ENCODE measurements around the gene HPSE.
"Not testable (repeated sequence)": the region's sequence is repeated elsewhere in the genome, so short reads cannot be mapped to it uniquely, and the experiment has no call there.

The HPSE gene

DNA sequence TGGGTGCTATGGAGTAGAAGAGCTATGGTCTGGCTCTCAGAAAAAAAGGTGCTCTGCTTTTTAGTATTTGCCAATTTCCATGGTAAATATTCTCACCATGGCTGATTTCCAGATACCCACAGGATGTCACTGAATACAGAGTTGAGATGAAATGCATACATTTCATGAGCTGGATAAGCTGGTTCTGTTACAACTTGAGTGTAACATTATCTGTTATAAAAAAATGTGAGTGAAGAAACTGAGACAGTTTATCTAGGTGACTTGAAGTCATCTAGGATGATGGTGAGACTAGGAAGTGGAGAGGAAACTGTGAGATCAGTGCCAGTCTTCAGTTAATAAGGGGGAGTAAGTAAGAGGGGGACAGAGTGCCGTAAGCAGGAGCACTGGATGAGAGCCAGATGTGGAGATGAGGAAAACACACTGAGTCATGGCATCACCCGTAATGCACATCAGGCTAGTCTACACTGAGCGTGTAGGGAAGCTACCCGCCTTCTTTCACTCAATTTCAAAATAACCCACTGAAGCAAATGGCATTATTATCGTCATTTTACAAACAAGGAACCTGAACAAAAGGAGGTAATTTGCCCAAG is 5.0 kb downstream of the HPSE start:
- no peak for DNase-seq

DNA sequence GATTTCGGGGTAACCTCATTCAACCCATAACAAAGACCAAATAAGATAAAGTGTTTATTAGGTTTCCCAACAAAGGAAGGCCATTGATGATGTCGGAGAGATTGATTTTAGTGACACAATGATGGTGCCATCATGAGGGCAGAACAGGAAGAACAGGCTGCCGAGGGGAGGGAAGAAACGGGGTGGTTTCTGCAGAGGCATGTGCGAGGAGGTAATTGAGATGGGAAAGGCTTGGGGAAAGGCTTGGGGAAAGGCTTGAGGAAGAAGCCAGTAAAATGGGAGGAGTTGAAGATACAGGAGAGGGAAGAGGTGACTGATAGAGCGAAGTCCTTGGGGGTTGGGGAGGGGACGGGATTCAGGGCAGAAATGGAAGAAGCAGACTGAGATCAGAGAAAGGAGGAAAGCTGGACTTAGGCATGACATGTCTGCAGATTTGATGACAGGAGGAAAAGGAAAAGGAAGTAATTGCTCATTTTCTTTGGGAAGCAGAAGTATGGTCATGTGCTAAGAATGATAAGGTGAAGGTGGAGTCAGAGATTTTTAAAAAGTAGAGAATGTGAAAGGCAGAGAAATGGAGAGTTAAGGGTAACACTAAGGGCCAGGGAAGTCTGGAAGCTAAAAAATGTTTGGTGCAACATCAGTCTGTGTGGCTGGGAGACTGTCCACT is 6.0 kb downstream of the HPSE start:
- DNase-seq = no peak

DNA sequence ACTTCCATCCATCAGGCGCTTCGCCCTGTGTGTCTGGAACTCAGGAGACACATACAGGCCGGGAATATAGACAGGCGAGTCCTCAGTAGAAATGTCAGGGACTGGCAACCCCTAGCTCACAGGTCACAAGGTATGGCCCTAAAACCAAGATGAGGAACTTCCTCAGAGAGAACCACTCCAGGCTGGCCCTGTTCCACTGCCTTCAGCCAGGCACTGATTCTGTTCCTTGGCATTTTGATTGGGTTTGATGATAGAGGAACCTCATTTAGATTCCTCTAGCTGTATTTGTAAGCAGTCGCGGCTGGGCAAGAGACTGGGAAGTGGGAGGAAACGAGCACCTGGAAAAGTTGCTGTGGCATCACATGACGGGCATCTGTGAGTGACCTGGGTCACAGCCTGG is 8.1 kb downstream of the HPSE start:
- DNase-seq = no peak

DNA sequence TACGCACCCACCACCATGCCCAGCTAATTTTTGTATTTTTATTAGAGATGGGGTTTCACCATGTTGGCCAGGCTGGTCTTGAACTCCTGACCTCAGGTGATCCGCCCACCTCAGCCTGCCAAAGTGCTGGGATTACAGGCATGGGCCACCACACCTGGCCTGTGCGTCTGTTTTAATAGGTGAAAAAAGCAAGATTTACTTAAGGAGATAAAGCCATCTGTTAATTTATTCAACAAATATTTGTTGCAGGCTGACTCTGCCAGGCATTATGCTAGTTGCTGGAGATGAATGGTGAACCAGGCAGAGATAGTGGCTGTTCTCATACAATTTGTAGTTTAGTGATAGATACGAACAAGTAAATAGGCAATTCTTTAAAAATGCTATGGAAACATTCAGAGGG is 9.3 kb downstream of the HPSE start:
- not testable (repeated sequence) for DNase-seq

DNA sequence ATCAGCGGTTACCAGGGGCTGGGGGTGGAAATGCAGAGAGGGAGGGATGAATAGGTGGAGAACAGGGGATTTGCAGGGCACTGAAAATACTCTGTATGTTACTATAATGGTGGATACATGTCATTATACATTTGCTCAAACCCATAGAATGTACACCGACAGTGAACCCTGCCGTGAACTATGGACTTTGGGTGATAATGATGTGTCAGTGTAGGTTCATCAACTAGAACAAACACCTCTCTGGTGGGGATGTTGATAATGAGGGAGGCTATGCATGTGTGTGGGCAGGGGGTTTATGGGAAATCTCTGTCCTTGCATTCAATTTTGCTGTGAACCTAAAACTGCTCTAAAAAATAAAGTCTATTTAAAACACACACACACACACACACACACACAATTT is 11.5 kb downstream of the HPSE start:
- DNase-seq = no peak

DNA sequence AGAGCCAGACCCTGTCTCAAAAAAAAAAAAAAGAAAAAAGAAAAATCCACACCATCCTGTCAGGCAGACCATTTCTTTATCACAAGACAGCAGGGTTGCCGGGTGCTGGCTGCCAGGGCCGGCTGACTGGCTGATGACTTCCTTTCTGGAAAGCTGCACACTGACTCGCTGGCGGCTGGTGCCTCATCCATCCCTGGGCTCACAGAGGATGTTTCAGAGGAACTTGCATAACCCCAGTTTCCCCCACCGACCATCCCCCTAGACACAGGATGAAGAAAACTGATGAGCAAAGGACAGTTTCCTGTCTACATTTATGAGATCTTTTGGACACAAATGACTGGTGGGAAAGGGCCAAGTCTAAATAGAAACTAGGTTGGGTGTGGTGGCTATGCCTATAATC is 14.1 kb downstream of the HPSE start:
- no peak for DNase-seq

DNA sequence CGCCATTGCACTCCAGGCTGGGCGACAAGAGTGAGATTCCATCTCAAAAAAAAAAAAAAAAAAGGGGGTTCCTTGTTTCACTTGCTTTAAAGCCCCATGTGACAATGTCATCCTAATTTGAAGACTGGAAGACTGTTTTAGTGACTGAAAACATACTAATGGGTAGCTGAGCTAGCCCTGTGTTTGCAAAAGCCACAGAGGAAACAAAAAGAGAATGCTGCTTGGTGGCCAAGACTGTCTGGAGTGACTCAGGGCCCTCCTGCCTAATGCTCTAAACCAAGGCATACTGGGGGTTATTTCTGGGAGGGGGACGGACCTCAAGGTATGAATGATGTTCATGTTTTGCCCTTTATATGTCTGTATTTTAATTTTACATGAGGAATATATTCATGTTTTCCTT is 16.0 kb downstream of the HPSE start:
- DNase-seq = no peak

DNA sequence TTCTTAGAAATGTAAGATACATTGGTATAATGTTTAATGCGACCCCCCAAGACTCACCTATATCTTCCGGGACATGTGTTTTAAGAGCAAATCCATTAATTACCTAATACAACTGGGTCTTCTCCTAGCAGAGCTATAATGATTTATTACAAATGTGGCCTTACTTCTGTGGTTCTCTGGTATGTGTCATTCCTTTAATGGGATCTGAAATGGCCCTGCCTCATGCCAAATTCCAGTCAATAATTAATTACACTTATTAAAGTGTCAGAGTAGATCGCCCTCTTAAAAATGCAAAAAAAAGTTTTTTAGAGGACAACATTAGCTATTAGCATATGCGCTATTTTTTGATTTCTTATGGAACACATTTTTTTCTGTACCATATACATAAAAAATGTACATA is 17.0 kb downstream of the HPSE start:
- no peak for DNase-seq

DNA sequence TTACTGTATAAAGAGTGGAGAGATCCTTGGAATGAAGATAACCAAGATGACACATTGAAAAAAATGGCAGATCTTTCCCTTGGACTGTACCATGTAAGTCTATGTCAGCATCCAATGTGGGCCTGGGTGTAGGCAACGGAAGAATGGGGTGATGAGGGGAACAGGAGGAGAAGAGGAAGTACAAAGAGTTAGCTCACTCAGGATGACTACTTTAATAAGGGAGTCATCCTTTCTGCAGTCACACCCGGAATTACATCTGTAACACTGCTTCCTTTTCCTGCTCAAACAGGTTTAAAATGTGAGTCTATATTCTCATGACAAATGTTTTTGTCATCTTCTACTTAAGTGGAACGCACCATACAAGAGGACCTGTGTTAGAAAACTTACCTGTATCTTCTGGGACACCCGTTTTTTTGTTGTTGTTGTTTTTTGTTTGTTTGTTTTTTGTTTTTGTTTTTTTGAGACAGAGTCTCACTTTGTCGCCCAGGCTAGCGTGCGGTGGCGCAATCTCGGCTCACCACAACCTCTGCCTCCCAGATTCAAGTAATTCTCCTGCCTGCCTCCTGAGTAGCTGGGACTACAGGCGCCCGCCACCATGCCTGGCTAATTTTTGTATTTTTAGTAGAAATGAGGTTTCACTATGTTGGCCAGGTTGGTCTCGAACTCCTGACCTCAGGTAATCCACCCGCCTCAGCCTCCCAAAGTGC is 18.0 kb downstream of the HPSE start:
- no peak for DNase-seq

DNA sequence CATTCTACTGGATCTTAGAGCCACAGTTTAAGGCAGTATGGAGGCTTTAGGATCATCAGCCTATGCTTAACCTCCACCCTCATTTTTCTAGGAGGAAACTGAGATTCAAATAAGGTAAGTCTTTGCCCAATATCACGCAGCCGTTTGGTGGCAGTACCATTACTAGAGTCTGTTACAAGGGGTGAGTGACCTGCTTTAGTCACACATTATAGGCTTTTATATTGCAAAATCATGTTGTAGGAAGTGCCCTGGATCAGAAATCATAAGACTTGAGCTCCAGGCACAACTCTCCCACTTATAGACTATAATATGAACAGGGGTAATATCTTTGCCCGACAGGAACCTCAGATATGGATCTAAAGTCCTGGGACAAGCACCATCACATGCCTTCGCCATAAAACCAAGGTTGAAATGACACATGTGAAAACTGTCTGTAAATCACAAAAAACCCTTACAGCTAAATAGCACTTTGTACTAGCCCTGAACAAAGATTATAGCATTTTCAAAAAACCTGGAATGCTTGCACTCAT is 19.2 kb downstream of the HPSE start:
- no peak for DNase-seq

DNA sequence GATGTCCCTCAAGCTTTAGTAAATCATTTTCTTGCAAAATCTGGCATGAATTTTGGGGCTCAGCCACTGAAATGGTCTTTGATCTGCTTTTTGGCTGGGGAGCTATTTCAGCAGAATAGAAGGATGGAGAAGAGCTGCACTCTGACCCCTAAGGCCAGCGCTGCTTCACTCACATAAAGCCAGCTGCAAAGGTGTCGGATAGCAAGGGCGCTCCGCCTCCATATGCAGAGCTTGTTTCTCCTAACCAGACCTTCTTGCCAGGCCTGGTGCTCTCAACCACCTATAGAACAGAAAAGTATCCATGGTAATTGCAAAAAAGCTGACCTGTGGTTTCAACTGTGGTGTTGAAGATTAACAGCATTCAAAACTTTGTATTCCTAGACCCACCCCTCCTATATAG is 26.0 kb downstream of the HPSE start:
- no peak for DNase-seq

DNA sequence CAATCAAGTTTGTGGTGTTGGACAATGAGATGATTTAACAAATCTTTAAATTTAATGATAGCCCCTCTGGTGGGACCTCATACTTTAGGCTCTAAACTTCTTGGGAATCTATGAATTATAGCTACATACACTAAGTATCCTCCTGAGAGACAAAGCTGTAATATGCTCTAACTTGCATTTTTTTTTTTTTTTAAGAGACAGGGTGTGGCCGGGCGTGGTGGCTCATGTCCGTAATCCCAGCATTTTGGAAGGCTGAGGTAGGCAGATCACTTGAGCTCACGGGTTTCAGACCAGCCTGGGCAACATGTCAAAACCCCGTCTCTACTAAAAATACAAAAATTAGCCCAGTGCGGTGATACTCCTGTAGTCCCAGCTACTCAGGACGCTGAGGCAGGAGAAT is 26.7 kb downstream of the HPSE start:
- DNase-seq = no peak

DNA sequence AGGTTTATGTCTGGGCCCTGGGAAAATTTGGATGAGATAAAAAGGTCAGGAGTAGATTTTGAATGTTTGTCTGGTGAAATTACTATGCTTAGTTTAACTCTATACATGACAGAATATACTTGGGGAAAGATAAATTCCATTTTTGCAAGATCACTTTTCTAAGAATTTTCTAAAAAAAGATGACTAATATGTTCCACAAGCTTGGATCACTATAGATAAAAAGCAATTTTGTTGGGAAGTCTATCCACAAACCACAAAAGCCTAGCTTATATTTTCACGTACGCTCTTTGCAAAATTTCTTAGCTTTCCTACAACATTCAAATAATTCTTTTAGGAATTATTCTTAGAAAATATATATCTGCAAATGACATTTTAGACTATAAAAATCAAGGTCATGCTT is 29.5 kb downstream of the HPSE start:
- DNase-seq = no peak

DNA sequence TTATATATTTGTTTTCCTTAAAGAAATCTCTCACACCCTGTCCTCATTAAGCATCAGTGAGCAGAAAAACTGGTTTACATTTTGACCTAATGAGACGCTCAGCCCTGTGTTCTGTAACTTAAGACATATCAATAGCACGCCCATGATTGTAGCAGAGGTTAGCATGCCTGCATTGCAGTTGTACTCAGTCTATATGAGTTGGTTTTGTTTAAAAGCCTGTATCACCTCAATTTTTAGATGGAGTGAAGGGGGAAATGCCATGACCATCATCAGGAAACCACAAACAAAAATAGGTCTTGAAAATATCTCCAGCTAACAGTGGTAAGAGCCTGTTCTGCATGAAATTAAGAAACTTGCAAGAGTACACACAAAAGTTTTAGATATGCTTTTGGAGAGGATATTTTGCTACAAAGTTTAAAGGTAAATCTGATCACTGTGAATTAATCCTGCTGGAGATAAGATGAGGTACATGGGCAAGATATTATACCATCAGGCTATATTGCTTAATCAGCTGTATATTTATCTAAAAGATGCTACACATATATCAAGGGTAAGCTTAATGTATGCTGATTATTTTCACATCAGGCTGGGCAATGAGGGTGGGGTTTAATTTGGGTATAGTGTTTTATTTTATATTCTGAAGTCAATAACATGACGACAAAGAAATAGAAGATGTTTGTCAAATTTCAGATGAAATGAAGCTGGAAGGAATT is 36.9 kb downstream of the HPSE start:
- no peak for DNase-seq

DNA sequence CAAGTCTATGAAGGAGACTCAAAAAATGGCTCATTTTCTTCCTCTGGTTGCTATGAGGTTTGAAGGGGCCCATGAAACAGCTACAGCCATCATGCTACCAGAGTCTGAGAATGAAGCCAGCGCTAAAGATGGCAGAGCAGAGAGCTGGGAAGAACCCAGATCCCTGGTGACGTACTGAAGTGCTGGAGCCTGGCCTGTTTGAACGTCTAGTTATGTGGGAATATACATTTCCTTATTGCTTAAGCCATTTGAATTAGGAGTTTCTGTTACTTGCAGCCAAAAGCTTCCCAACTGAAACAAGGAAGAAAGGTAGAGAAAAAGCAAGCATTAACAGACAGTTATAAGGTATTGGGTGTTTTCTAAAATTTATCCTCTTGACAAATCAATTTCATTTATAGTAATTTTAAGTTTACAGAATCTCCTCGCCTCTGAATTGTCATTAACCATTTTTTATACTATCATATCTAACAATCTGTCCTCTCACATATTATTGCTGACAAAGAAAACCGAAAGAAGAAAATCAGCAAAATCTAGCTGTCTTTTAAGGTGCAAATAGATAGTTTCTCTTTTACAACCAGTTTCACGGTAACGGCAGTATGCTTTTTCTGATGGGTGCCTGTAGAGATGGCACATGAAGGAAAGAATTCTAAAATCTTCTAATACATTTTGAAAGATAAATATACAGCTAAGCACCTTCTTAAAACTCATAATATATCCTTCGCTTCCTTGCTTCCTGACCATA is 41.2 kb downstream of the HPSE start:
- DNase-seq = no peak

DNA sequence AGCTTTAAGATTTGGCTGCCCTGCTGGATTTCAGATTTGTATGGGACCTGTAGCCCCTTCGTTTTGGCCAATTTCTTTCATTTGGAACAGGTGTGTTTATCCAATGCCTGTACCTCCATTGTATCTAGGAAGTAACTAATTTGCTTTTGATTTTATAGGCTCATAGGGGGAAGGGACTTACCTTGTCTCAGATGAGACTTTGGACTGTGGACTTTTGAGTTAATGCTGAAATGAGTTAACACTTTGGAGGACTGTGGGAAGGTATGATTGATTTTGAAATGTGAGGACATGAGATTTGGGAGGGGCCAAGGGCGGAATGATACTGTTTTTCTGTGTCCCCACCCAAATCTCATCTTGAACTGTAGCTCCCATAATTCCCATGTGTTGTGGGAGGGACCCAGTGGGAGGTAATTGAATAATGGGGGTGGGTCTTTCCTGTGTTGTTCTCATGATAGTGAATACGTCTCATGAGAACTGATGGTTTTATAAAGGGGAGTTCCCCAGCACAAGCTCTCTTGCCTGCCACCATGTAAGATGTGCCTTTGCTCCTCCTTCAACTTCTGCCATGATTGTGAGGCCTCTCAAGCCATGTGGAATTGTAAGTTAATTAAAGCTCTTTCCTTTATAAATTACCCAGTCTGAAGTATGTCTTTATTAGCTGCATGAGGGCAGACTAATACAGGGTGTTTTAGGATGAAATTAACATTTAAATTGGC is 44.4 kb downstream of the HPSE start:
- not testable (repeated sequence) for DNase-seq

DNA sequence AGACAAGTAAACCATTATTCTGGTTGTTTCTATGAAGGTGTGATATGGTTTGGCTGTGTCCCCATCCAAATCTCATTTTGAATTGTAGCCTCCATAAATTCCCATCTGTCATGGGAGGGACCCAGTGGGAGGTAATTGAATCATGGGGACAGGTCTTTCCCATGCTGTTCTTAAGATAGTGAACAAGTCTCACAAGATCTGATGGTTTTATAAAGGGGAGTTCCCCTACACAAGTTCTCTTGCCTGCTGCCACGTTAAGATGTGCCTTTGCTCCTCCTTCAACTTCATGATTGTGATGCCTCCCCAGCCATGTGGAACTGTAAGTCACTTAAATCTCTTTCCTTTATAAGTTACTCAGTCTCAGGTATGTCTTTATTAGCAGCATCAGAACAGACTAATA is 46.3 kb downstream of the HPSE start:
- DNase-seq = not testable (repeated sequence)

DNA sequence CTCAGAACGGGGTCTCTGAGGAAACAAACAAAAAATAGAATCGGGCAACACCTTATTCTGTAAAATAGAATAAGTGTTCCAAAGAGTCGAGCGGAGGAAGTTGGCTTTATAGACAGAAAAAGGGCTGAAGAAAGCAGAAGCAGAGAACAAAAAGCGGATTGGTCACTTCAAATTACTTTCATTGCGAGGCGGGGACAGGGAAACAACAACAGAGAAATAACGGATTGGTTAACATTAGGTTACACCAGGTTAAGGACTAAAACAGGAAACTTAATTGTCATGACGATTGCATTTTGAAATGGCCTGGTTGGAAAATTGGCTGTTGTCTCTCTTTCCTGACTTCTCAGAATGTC is 49.6 kb downstream of the HPSE start:
- peak; percentile 66 for DNase-seq

DNA sequence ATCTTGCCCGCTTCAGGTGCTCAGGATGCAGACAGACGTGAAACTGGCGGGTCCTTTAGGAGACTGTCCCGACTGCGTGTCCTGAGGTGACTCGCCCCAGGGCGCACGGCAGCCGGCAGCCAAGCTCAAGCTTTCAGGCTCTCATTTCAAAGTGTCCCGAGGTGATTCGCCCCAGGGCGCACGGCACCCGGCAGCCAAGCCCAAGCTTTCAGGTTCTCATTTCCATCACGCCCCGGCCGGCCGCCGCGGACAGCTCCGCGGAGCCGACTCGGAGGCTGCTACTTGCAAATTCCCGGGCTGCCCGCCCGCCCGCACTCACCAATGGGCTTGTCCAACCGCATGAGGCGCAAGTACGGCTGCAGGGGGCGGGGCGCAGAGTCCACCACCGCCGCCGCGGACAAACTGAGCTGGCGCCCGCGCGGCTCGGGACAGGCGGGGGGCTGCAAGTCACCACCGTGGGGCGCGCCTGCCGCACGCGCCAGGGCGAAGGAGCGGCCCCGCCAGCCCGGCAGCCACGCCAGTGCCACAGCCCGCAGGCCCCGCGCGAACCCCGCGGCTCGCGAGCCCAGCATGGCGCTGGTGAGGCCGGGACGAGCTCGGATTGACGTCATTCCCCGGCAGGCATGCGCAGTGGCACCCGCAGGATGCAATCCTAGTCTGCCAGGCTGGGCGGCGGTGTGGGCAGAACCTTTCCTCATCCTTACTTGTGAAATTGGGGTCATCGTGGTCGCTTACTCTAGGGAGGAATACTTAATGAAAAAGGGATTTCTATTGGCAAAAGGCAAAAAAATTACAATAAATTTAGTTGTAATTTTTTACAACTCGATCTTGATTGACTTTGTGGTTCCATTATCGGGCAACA is 50.2 kb downstream of the HPSE start, which contains the start of gene COQ2:
Gene COQ2, minus strand, starts transcription at position 606 of the 862 bp plus-strand sequence. Its CDS starts 34 bp downstream, at position 572.
- DNase-seq = peak; percentile 93

DNA sequence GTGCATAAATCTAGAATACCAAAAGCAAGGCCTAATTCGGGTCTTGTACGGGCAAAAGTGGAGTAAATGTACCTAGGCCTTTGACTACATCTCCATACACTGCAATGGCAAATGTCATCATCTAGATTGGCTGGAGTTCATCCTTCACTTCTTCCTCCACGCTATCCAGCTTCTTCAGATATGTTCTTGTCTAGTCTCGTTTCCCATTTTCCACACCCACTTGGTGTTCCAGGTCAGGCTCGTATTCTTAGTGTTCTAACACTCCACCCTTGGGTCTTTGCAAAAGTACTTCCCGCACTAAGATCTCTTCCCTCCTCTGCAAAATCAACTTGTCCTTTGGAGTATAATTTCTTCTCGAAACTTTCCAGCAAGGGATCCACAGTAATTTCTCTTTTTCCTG is 51.5 kb downstream of the HPSE start:
- DNase-seq = no peak

DNA sequence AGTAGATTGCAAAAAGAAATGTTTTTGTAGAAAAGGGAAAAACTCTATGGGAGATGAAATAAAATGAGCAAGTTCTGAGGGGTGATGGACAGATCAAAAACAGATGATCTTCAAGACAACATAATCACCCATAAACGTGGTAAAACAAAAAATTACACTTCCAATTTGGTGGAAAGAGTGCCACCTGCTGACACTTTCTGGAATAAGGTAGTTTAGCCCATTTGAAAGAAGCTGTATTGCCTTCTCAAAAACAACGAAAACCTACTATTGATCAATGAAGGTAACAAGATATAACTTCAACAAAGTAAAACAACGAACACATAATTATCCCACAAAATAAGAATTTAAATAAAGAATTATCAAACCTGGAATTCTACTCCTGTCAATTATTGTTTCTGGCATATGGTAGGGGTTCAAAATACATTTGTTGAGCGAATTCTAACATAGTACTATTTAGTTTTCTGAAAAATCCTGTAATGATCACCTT is 52.6 kb downstream of the HPSE start:
- DNase-seq = peak; percentile 82

Data from CD4-positive, alpha-beta T cell treated with Interleukin-21 for 1 hour (primary cell).